Fibroblast of skin of abdomen (primary cell): Measurements from ENCODE around the gene PTPRT.

Experiments
- DNase-seq: peaks from one replicate; pipeline ENCODE4 v3.0.0-alpha.2; 2013

The PTPRT gene

DNA sequence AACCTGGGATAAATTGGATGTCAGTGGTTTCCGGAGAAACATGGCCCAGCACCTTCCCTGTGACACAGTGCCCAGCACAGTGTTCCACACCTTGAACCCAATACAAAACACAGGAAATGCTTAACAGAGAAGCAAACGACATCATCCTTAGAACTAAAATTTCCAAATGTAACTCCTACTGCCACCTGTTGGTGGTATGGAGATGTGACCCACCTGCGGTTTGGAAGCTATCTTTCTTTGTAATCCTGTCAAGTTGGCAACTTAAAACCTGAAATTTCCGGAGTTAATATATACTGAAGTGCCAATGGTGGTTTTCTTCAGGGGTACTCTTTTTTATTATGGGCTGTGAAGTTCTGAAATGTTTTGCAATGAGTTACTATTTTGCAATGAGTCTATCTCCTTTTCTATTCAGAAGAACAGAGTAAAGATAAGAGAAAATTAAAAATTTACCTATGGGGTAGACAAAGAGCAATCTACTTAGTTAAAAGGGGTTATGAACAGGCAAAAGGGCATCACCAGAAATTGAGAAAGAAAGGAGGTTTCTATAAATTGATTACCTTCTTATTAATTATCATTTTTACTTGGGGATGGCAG, 658.8 kb downstream of the PTPRT start:
- DNase-seq: peak; percentile 8

DNA sequence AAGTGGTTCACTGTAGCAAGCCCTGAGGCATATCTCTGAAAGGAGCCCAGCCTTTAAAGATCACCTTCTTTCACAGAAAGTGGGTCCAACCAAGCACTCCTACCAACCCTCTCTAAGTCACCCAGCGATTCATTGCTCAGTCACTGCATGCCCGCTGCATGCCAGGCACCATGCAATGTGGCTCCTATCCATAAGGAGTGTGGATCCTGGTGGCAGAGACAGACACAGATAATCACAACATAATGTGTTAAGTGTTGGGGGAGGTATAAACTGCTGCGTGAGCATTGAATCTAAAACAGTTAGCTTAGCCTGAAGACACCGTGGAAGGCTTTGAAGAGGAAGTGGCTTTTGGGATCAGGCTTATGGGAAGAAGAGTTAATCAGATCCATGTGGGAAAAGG, 659.5 kb downstream of the PTPRT start:
- no peak for DNase-seq

DNA sequence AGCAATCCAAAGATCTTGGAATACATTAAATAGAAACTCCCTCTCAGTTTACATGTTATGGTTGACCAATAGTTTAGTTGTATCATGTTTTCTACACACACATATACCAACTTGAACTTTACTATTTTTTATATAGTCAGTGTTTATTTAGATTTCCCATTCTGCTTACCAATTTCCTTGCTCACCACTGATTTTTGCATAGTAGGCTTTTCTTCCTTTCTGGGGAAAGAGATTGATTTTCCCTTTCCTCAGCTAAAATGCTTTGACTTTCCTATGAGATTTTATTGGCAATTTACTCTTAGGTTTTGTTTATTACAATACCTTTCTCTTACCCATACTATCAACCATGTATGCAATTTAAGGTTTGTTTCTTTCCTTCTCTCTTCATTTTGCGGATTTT, 665.6 kb downstream of the PTPRT start:
- DNase-seq: no peak

DNA sequence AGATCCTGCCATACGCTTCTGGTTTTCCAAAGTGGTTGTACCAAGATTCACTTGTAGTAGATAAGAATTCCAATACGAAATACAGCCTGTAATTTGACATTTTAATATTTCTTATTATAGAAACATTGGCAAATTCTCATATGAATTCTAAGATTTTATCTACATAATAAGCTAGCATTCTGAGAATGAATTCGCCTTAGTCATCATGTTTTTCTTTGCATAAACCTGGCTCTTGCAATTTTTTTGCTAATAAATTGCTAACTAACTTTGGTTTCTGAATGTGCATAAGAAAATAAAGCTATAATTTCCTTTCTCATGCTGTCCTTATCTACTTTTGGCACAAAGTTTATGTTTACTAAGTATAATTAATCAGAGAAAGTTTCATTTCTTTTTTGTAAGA, 673.0 kb downstream of the PTPRT start:
- no peak for DNase-seq

DNA sequence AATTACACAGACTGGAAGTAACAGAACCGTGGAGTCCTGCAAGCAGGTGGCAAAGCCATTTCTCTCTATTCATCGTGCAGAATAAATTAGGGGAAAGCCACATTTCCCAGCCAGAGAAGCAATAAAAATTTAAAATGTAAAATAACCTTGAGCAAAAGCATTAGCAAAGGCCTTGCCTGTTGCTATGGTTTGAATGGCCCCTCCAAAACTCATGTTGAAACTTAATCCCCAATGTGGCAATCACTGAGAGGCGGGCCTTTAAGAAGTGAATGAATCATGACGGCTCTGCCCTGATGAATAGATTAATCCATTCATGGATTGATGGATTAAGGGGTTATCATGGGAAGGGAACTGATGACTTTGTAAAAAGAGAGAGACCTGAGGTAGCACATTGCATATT, 679.0 kb downstream of the PTPRT start:
- no peak for DNase-seq

DNA sequence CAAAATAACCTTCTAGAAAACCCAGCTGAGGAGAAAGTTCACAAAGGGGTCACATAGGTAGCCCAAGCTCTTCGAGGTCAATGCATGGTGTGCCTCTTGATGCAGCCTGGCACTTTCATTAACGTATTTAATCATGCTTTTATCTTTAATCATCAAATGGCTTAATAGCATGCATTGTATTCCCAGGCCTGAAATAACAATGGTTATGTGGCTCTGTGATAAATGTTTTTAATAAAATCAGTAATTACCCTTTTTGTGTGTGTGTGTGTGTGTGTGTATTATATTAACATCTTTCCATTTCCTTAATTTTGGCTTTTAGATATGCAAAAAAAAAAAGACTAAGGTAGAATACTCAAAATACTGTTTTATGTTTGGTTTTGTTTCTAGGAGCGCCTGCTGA, 681.8 kb downstream of the PTPRT start:
- DNase-seq: no peak

DNA sequence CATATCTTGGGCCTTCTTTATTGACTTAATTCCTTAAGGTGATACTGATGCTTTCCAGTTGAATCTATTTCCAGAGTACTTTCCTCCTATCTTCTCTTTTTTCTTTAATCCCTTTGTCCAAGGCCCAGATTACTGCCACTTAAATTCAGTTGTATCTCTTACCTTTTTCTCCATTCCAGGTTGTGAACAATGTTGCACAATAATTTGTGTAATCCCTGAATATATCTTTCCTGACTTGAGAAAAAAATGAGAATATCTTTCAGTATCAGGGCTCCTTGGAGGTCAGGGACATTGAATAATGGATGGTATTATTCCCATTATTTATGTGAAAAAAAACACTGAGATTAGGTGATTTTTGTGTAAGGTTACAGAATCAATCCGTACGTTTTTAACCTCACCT, 683.3 kb downstream of the PTPRT start:
- DNase-seq: no peak

DNA sequence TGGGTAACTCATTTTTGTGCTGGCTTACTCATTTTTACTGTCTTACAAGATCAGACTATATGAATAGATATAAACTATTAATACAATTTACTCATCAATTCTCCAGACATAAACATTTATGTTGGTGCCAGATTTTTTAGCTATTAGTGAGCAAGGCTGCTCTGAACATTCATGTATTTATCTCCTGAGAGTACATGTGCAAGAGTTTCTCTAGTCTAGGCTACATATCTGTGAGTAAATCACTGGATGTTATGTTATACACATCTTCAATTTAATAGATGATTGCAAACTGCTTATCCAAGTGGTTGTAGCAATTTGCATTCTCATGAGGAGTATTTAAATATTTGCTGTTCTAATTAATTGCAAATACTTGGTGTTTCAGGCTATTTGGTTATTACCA, 687.1 kb downstream of the PTPRT start:
- DNase-seq: no peak

DNA sequence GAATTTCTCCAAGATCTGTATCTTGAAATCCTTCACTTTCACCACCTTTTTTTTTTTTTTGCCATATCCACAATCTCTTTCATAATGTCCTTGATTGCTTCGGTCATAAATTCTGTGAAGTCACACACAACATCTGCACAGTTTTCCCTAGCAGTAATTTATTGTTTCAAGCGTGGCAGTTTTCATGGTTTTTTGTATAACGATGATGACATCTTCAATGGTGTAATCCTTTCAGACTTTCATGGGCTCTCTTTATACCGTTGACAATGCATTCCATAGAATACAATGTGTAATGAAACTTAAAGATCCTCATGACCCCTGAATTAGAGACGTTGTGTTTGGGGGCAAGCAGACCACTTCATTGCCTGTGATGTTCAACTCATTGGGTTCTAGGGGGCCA, 693.1 kb downstream of the PTPRT start:
- DNase-seq: no peak

DNA sequence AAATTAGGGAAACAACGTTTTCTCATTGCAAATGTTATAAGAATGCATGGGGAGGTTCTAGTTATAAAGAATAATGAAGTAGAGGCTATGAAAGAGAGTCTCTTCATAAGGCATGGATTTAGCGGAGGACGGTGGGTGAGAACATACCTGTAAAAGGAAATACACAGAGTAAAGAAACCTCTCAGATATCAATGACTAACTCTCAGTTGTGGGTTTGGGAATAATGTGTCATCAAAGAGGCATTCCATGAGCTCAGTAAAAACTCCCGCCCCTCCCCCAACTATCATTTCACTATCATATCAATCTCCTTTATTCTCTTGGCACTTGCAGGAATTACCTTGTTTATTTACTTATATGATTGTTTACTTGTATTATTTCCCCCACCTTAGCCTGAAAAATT, 695.4 kb downstream of the PTPRT start:
- no peak for DNase-seq

DNA sequence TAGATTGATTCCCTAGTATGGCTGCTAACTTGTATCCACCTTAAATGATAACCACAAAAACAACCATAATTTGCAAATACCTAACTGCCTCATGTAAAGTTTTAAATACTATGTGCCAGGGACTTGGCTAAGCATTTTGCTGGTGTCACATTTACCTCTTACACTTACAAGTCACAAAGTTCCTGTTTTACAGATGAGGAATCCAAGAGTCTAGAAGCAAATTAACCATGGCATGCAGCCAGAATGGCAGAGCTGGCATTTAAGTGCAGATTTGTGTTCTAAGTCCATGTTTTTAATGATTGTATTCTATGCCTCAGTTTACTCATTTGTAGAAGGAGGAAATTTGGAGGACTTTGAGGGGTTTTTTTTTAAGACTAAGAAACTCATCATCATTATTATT, 696.7 kb downstream of the PTPRT start:
- DNase-seq: no peak

DNA sequence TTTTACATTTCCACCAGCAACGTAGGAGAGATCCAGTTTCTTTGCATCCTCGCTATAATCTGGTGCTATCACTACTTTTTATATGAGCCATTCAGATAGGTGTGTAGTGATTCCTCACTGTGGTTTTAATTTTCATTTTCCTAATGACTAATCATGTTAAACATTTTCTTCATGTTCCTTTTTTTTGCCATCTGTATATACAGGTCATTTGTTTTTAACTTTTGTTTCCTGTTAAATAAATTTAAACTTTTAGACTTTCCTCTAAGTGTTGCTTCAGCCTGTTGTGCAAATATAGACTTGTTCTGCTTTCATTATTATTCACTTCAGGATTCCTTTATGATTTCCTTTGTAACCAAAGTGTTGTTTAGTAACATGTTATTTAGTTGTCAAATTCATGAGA, 697.4 kb downstream of the PTPRT start:
- DNase-seq: no peak

DNA sequence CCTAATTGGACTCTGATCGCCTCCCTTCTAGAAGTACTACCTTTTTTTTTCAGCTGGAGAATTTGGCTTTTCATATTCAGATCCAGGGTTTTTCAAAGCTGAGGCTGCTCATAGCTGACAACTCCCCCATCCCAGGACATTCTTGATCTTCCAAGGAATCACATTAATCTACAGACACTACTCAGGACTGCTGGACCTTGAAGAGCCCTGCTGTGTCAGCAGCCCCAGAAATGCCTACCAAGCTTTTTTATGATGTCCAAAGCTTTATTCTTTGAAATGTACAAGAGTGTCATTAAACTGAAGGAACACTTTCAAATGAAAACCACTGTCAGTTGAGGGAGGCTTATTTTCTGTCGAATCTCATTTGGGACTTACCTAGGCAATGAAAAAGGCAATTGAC, 704.1 kb downstream of the PTPRT start:
- DNase-seq: no peak

DNA sequence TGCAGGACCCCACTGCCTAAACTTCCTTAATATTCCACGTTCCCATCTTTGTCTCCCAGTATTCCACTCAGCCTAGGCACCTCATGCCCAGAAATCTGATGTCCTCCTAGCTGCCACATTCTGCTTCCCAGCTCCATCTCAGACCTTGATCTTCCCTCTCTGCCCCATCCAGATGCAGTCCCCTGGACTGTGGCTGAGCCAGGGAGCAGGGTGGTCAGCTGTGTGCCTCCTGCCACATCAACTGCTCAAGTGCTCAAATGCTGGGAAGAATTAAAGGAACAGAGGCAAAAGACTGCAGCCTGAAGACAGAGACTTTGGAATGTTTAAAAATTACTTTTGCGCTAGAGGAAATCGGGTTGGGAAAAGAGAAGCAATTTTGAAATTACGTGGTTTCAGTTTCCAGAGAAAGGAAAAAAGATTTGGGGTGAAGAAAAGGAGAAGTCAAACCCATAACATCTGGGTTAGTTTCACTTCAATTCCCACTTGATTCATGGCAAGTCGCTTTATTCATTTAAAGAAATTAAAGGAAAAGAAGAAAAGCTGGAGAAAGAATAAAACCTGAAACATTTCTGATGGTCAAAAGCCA, 704.8 kb downstream of the PTPRT start:
- DNase-seq: no peak

DNA sequence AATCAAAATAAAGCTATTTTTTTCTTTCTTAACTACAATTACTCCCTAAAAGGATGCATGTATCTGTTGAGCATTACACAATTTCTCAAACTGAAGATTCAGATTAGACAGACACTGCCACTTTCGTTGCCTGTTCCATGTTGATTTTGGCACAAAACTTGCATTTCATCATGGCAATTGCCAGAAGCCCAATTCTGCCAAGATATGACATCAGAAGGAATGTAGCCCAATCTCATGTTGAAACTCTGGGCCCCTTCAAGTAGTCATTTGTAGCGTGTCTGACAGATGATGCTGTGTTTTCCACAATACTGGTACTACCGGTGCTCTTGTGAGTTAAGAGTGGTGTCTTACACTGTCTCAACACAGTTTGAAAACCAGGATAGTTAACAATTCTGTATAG, 705.4 kb downstream of the PTPRT start:
- peak; percentile 1 for DNase-seq

DNA sequence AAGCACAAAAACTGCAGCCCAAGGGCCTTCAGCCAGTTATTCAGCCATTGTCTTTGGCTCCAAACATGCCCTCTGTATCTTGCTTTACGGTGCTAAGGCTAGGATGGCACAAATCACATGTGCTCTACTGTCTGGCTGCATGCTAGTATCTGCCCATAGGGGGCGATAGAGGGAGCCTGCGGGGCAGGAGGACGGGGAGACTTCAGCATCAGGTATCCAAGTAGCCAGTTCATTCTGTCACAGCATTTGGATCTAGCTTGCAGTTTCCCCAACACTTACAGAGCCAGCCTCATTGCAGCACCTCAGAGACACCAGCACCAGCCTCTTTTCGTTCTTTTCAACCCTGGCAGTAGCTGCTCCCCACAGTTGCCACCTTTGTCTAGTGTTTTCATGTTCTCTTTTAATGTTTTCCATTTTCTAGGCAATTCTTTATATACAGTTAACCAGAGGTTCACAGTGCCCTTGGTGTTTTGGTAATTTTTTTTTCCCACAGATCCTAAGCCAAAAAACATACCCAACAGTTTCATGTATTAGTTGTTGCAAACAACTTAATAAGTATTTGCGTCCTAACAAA, 705.9 kb downstream of the PTPRT start:
- DNase-seq: no peak

DNA sequence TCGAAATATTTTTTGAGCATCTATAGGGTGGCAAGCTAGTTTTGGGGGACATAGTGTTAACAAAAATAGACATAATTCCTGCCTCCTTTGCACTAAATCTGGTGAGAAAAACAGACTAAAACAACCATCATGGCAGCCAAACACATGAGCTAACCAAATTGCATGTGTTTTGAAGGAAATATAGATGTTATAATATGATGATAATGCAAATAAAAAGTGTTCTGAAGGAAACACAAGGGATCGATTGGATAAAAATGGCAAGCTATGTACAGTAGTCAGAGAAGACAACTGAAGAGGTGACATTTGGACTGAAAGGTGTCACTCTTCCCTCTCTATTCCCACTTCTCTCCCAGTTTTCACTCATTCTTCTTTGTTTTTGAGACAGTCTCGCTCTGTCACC, 706.9 kb downstream of the PTPRT start:
- DNase-seq: no peak

DNA sequence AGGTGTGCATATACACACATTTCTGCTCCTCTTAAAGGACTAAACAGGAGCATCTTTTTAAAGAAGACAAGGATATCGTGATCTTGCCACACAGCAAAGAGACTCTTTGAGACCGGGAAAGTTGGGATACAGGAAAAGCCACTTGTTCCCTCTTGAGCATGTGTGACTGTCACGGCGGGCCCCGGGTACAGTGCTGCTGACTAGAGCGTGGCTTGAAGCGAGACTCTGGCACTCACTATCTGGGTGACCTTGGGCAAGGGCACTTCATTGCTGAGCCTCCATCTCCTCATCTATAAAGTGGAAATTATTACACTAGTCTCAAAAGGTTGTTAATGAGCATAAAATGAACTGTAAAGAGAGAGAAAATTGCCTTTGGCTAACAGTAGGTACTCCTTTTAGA, 713.9 kb downstream of the PTPRT start:
- DNase-seq: no peak

DNA sequence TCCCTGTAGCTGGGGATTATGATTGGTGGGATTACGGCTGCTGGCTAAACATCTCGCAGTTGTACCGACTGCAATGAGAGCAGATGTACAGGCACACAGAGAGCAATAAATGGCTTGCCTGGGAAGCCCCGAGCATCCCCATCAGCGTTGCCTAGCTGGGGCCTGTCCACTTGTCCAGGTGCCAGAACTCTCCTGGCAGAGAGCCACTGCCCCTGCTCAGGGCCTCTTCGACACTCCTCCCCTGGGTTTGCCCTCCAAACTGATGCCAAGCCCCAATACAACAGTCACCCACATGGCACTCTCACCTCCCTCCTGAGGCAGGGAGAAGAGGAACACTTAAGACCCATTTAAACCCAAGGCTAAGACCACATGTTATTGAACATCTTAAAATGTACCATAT, 715.1 kb downstream of the PTPRT start:
- DNase-seq: no peak

DNA sequence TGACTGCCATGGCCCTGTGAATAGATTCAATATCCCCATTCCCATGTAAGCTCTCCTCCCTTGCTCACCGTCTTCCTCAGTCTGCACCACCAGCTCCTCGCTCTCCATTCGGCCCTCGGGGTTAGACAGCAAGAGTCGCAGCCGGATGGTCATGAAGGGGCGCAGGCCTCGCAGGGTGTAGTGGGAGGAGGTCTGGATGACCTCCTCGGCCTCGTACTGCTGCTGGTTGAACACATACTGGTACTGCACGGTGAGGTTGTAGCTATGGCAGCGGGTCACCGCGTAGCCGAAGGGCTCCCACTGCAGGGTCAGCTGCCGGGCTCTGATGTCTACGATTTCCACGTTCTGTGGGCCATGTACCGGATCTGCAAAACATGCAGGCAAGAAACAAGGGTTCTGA, 717.5 kb downstream of the PTPRT start:
- no peak for DNase-seq

DNA sequence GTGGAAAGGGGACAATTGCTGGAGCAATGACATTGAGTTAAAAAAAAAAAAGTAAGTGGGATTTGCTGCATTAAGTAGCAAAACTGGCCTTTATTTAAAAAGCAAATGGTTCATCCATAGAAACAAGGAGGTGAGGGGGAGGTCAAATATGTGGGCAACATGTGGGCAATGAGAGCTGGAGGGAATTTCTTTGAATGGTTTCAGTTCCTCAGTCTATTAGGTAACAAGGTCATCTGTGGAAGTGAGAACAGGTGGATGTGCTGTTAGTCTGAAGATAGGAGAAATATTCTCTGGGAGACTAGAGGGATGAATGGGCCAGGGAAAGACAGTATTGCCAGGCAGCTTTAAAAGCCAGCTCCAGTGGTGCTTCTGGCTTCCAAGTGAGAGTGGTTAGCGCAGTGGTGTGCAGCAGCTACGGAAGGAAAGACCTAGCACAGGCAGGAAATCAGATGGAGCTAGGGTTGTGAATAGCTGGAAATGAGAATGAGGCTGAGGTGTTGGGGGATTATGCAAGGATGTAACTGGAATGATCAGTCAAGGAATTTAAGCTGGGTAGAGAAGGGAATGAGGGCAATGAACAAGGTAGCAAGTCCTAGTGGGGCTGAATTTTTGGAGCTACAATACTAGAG, 727.6 kb downstream of the PTPRT start:
- no peak for DNase-seq

DNA sequence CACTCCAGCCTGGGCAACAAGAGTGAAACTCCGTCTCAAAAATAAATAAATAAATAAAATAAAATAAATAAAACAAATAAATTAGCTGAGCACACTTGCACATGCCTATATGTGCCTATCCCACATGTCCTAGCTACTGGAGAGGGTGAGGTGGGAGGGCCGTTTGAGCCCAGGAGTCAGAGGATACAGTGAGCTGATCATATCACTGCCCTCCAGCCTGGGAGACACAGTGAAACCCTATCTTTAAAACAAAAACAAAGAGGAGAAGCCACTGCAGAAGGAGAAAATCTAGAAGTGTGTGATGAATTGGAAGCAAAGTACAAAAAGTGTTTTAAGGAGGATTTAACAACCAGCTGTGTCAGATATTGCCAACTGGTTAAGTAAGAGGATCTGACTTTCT, 728.4 kb downstream of the PTPRT start:
- no peak for DNase-seq

DNA sequence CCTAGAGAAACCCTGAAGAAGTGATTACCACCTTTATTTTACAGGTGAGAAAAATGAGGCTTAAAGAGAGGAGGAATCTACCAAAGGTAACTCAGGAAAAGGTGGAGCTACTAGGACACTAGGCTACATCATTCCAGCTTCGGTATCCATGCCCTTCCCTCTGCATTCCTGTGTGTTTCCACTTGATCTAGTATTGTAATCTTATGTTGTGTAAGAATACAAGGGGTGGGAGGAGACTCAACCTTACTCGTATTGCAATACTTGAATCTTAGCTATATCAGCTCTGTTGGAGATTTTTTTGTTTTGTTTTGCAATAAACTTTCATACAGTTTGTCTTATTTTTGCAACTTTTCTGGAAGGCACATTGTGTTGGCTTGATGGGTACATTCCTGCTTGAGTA, 742.4 kb downstream of the PTPRT start:
- DNase-seq: no peak

DNA sequence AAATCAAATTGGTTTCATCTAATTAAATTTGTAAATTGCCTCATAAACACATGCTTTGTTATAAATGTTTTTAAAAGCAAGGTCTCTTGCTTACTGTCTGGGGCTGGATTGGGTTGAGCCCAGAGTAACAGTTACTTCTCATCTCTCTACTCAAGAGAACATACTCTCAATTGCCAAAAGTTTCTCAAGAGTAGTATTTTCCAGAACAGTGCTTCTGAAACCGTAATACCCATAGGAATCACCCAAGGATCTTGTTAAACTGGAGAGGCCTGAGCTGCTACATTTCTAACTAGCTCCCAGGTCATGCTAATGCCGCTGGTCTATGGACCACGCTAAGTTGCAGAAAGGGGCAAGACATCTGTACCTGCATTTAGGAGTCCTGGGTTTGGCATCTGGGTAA, 744.9 kb downstream of the PTPRT start:
- no peak for DNase-seq
